ENCODE data around the gene CHST15. TPM values are rescaled to one million over a fixed set of nuclear protein-coding genes. Genes with fewer than 3 reads are reported as not detected.

CHST15 gene
- total and polyA plus RNA-seq, 8 donors, result 13.7 to 53.3 (median 17.1) TPM

DNA sequence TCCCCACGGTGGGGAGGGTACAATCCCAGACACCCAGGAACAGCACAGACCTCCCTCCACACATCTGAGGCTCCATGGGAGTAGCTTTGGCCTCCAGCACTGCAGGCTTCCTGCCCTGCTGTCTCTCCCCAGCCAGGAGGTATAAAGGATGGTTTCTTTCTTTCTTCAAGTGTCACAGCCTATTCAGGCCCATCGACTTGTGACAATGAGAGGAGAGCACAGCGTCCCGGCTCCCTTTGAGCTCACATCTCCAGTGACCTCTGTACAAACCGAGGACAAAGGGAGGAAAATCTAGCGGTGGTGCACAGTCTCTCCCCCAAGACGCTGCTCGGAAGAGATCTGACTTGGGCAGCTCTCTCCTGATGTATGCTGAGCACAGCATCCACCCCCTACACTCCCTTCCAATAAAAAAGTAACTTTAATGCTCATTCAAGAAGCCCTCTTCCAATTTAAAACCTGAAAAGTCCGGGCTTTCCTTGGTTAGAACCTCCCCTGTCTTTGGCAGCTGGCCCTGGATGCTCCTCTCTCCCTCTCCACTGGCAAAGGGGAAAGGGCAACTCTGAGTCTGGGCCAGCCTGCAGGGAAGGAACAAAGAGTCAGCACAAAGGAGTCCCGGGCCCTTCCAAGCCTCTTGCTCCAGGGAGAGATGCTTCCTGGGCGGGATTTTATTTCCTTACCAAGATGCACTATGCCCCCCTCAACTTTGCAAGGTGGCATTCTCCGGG is 18.0 kb downstream of the CHST15 start:
- DNase-seq (no peak), ATAC-seq (peak; percentile 29)
- Histone ChIP-seq H3K9me3 (no peaks in the 10 kb centered on the region), H3K4me1 (peaks cover 0 to 28% of the 10 kb centered on the region in 2 donors), H3K4me3 (no peak overlapping the region), H3K36me3 (no peaks in the 10 kb centered on the region), H3K27ac (peak overlapping the region; percentile 10 to 20), H3K27me3 (no peaks in the 10 kb centered on the region)
- intact Hi-C loops (cut with DNase I), result no loop called here
- no peak for TF ChIP-seq CTCF (IDR thresholded peaks at IDR 0.05)

GRCh38 chr10:124074501-124075109 is 18.8 kb downstream of the CHST15 start:
- no peak for TF ChIP-seq CTCF (IDR thresholded peaks at IDR 0.05)
- intact Hi-C loops (cut with DNase I), result no loop called here
- Histone ChIP-seq H3K27ac (no peak overlapping the region), H3K36me3 (no peaks in the 10 kb centered on the region), H3K9me3 (no peaks in the 10 kb centered on the region), H3K27me3 (no peaks in the 10 kb centered on the region), H3K4me1 (peaks cover 0 to 28% of the 10 kb centered on the region in 2 donors), H3K4me3 (no peak overlapping the region)
- ATAC-seq (peak; percentile 32), DNase-seq (peak in 1 of 4 donors; percentile 51)

GRCh38 chr10:124073978-124074377 is 19.4 kb downstream of the CHST15 start:
- no peak for ATAC-seq

DNA sequence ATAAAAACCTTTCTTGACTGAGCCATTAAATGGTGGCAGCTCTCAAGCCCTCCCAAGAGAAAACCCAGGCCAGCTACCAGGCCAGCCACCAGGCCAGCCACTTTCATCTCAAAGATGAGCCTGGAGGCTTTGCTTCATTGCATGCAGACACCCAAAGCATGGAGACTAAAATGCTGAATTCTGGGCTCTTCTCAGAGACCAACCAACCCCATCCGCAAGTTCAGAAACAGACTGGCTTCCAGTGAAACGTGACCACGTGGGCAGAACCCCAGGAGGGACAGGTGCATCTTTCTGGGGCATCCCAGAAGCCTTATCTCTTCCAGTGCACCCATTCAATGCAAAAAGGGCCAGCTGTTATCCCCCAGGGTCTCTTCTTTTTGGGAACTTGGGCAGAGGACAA is 20.9 kb downstream of the CHST15 start:
- no peaks in the 10 kb centered on the region for H3K27me3 ChIP-seq
- no peak overlapping the region for H3K27ac ChIP-seq
- DNase-seq (no peak), ATAC-seq (no peak)
- peaks cover 0 to 44% of the 10 kb centered on the region in 2 donors for H3K4me1 ChIP-seq
- H3K9me3 ChIP-seq, result no peaks in the 10 kb centered on the region
- no peaks in the 10 kb centered on the region for H3K36me3 ChIP-seq
- no peak for TF ChIP-seq CTCF (IDR thresholded peaks at IDR 0.05)
- intact Hi-C loops (cut with DNase I), result no loop called here
- H3K4me3 ChIP-seq, result no peak overlapping the region

More at GRCh38 chr10:124073978-124074377, 19.4 kb downstream of the CHST15 start:
- H3K27me3 ChIP-seq, result no peaks in the 10 kb centered on the region
- H3K9me3 ChIP-seq, result no peaks in the 10 kb centered on the region
- no peaks in the 10 kb centered on the region for H3K36me3 ChIP-seq
- intact Hi-C loops (cut with DNase I), result no loop called here
- no peak overlapping the region for H3K27ac ChIP-seq
- H3K4me1 ChIP-seq, result peaks cover 0 to 33% of the 10 kb centered on the region in 2 donors
- no peak for DNase-seq
- TF ChIP-seq CTCF (IDR thresholded peaks at IDR 0.05), result no peak
- H3K4me3 ChIP-seq, result no peak overlapping the region

- Histone ChIP-seq H3K4me1 (peaks cover 0 to 49% of the 10 kb centered on the region in 2 donors), H3K4me3 (no peak overlapping the region), H3K36me3 (no peaks in the 10 kb centered on the region), H3K27ac (no peak overlapping the region), H3K27me3 (no peaks in the 10 kb centered on the region), H3K9me3 (no peaks in the 10 kb centered on the region)
- intact Hi-C loops (cut with DNase I), result no loop called here
- no peak for TF ChIP-seq CTCF (IDR thresholded peaks at IDR 0.05)
- ATAC-seq (no peak), DNase-seq (no peak)
These were observed 21.3 kb downstream of the CHST15 start for GRCh38 chr10:124072106-124072505.
